ENCODE measurements around the gene BTNL8. TPM values are rescaled to one million over a fixed set of nuclear protein-coding genes. Genes with fewer than 3 reads are reported as not detected.
"Not testable (repeated sequence)": the region's sequence is repeated elsewhere in the genome, so short reads cannot be mapped to it uniquely, and the experiment has no call there.

The BTNL8 gene
- total RNA-seq, 1 donor: under 0.01 TPM

GRCh38 chr5:180874804-180875582 is 24.0 kb upstream of the BTNL8 start:
- DNase-seq (ENCODE audit: low read depth in 2 of 3, low spot score in 2 of 3): no peak

GRCh38 chr5:180875860-180876426 is 23.0 kb upstream of the BTNL8 start:
- no peak for DNase-seq (ENCODE audit: low read depth in 2 of 3, low spot score in 2 of 3)

GRCh38 chr5:180885845-180886529 is 13.0 kb upstream of the BTNL8 start:
- DNase-seq (ENCODE audit: low read depth in 2 of 3, low spot score in 2 of 3): not testable (repeated sequence)

- no peak for DNase-seq (ENCODE audit: low read depth in 2 of 3, low spot score in 2 of 3)
Observed at GRCh38 chr5:180889381-180889780, 9.6 kb upstream of the BTNL8 start.

- not testable (repeated sequence) for DNase-seq (ENCODE audit: low read depth in 2 of 3, low spot score in 2 of 3)
Observed at GRCh38 chr5:180895330-180895729, 3.6 kb upstream of the BTNL8 start.

- no peak for DNase-seq (ENCODE audit: low read depth in 2 of 3, low spot score in 2 of 3)
Observed at GRCh38 chr5:180900178-180900577, 1.2 kb downstream of the BTNL8 start.

- DNase-seq (ENCODE audit: low read depth in 2 of 3, low spot score in 2 of 3): no peak
Observed at GRCh38 chr5:180901319-180902009, 2.5 kb downstream of the BTNL8 start.

- no peak for DNase-seq (ENCODE audit: low read depth in 2 of 3, low spot score in 2 of 3)
Observed at GRCh38 chr5:180908400-180908799, 9.4 kb downstream of the BTNL8 start.

GRCh38 chr5:180908998-180909731 is 10.2 kb downstream of the BTNL8 start:
- no peak for DNase-seq (ENCODE audit: low read depth in 2 of 3, low spot score in 2 of 3)

GRCh38 chr5:180909782-180910181 is 10.8 kb downstream of the BTNL8 start:
- no peak for DNase-seq (ENCODE audit: low read depth in 2 of 3, low spot score in 2 of 3)

GRCh38 chr5:180910182-180910581 is 11.2 kb downstream of the BTNL8 start:
- DNase-seq (ENCODE audit: low read depth in 2 of 3, low spot score in 2 of 3): no peak

GRCh38 chr5:180910735-180911134 is 11.8 kb downstream of the BTNL8 start:
- DNase-seq (ENCODE audit: low read depth in 2 of 3, low spot score in 2 of 3): no peak

GRCh38 chr5:180914646-180915045 is 15.7 kb downstream of the BTNL8 start:
- DNase-seq (ENCODE audit: low read depth in 2 of 3, low spot score in 2 of 3): no peak

GRCh38 chr5:180915924-180916323 is 17.0 kb downstream of the BTNL8 start:
- no peak for DNase-seq (ENCODE audit: low read depth in 2 of 3, low spot score in 2 of 3)

- no peak for DNase-seq (ENCODE audit: low read depth in 2 of 3, low spot score in 2 of 3)
Observed at GRCh38 chr5:180918380-180918779, 19.4 kb downstream of the BTNL8 start.

GRCh38 chr5:180920710-180921109 is 21.8 kb downstream of the BTNL8 start:
- DNase-seq (ENCODE audit: low read depth in 2 of 3, low spot score in 2 of 3): no peak

GRCh38 chr5:180922932-180923331 is 24.0 kb downstream of the BTNL8 start:
- DNase-seq (ENCODE audit: low read depth in 2 of 3, low spot score in 2 of 3): no peak

- DNase-seq (ENCODE audit: low read depth in 2 of 3, low spot score in 2 of 3): no peak
Observed at GRCh38 chr5:180932660-180933059, 33.7 kb downstream of the BTNL8 start.

GRCh38 chr5:180935203-180935602 is 36.2 kb downstream of the BTNL8 start:
- no peak for DNase-seq (ENCODE audit: low read depth in 2 of 3, low spot score in 2 of 3)

- DNase-seq (ENCODE audit: low read depth in 2 of 3, low spot score in 2 of 3): no peak
Observed at GRCh38 chr5:180938294-180938693, 39.3 kb downstream of the BTNL8 start.
